Activated CD8-positive, alpha-beta T cell treated with anti-CD3 and anti-CD28 coated beads for 36 hours (primary cell): ENCODE data around the gene HBZ. TPM values are rescaled to one million over a fixed set of nuclear protein-coding genes. Genes with fewer than 3 reads are reported as not detected.

Experiments used
- ATAC-seq: fragments of 200-7000 bp; cut with Tn5 transposase; one replicate; pipeline ENCODE4 v1.10.0; 2021; ENCODE audit warnings: mild to moderate bottlenecking, moderate library complexity
- CTCF ChIA-PET: fragments of 350-600 bp; sonication (Branson Sonifier 250); formaldehyde crosslinking; loops from one replicate; lab custom pipeline; 2021; ENCODE audit warnings: antibody characterized with exemption; lab: Charles Lee
- POLR2A ChIA-PET: fragments of 350-600 bp; sonication (Branson Sonifier 250); formaldehyde crosslinking; loops from one replicate; lab custom pipeline; 2021; ENCODE audit warnings: antibody characterized with exemption; lab: Charles Lee
- DNase-seq: peaks from one replicate; pipeline ENCODE4 v3.0.0-alpha.2; 2020
- H3K27ac Mint-ChIP-seq: one replicate; pipeline ENCODE4 v1.8.0; 2021; ENCODE audit warnings: mild to moderate bottlenecking, mixed read lengths
- H3K27me3 Mint-ChIP-seq: one replicate; pipeline ENCODE4 v1.8.0; 2021; ENCODE audit warnings: mixed read lengths
- H3K36me3 Mint-ChIP-seq: one replicate; pipeline ENCODE4 v1.8.0; 2021; ENCODE audit warnings: low read depth, mixed read lengths
- H3K4me1 Mint-ChIP-seq: one replicate; pipeline ENCODE4 v1.8.0; 2021; ENCODE audit warnings: low read depth, mixed read lengths
- H3K4me3 Mint-ChIP-seq: one replicate; pipeline ENCODE4 v1.8.0; 2021; ENCODE audit warnings: mild to moderate bottlenecking, moderate library complexity, mixed read lengths
- H3K9me3 Mint-ChIP-seq: one replicate; pipeline ENCODE4 v1.8.0; 2021; ENCODE audit warnings: mixed read lengths
- CTCF ChIP-seq: fragments of 200-600 bp; IDR thresholded peaks from one replicate; pipeline ENCODE4 v1.8.0; 2022; ENCODE audit warnings: antibody characterized with exemption, mild to moderate bottlenecking
- intact Hi-C: fragments of 100-400 bp; cut with micrococcal nuclease; formaldehyde crosslinking; loops from one replicate; pipeline ENCODE4 v1.10.0; 2022
- total RNA-seq, 2 experiments: library from RNA; stranded (reverse); gene quantifications; one replicate each; pipeline ENCODE4 v1.2.3, GENCODE V29; 2021

The HBZ gene
- total RNA-seq, 2 experiments from 2014 or later, result not detected

- H3K27ac Mint-ChIP-seq, result no peak overlapping the region
- POLR2A ChIA-PET, result interaction anchor here (0.7 to 1.3 kb wide), 6 partner anchors 10 to 105 kb away, joined by 3 to 5 read pairs (median 4); no protein-coding TSS in a partner anchor
- no peak for ATAC-seq
- H3K9me3 Mint-ChIP-seq, result no peaks in the 10 kb centered on the region
- H3K4me1 Mint-ChIP-seq, result peaks cover 4% of the 10 kb centered on the region
- TF ChIP-seq CTCF, result peak; percentile 98
- H3K4me3 Mint-ChIP-seq, result no peak overlapping the region
- peaks cover 9% of the 10 kb centered on the region for H3K36me3 Mint-ChIP-seq
- intact Hi-C loops, result loop anchor here (5.0 kb wide), 1 partner anchor 74 kb away; no protein-coding TSS in a partner anchor
- H3K27me3 Mint-ChIP-seq, result peaks cover 23% of the 10 kb centered on the region
- CTCF ChIA-PET, result interaction anchor here (0.6 to 4.1 kb wide), 23 partner anchors 10 to 116 kb away, joined by 3 to 33 read pairs (median 5); no protein-coding TSS in a partner anchor
- DNase-seq, result no peak
Observed at GRCh38 chr16:181565-182021, 29.1 kb downstream of the HBZ start.

GRCh38 chr16:183005-183404 lies 30.6 kb downstream of the HBZ start:
- H3K4me1 Mint-ChIP-seq, result no peaks in the 10 kb centered on the region
- ChIA-PET CTCF (interaction anchor here (1.0 to 4.1 kb wide), 6 partner anchors 45 to 179 kb away, joined by 3 to 33 read pairs (median 6); no protein-coding TSS in a partner anchor), POLR2A (no interaction called here)
- peaks cover 14% of the 10 kb centered on the region for H3K27me3 Mint-ChIP-seq
- H3K9me3 Mint-ChIP-seq, result no peaks in the 10 kb centered on the region
- H3K36me3 Mint-ChIP-seq, result peaks cover 14% of the 10 kb centered on the region
- no peak for ATAC-seq
- H3K4me3 Mint-ChIP-seq, result no peak overlapping the region
- intact Hi-C loops, result loop anchor here (5.0 kb wide), 1 partner anchor 76 kb away; no protein-coding TSS in a partner anchor
- no peak overlapping the region for H3K27ac Mint-ChIP-seq
- TF ChIP-seq CTCF, result no peak
- no peak for DNase-seq

- H3K36me3 Mint-ChIP-seq, result peaks cover 32% of the 10 kb centered on the region
- H3K9me3 Mint-ChIP-seq, result no peaks in the 10 kb centered on the region
- TF ChIP-seq CTCF, result no peak
- ChIA-PET POLR2A (no interaction called here), CTCF (interaction anchor here (1.1 to 1.3 kb wide), 2 partner anchors 88 to 120 kb away, joined by 3 read pairs; no protein-coding TSS in a partner anchor)
- no peak for ATAC-seq
- H3K27me3 Mint-ChIP-seq, result no peaks in the 10 kb centered on the region
- no peak overlapping the region for H3K4me3 Mint-ChIP-seq
- H3K4me1 Mint-ChIP-seq, result peaks cover 3% of the 10 kb centered on the region
- intact Hi-C loops, result no loop called here
- DNase-seq, result no peak
- H3K27ac Mint-ChIP-seq, result no peak overlapping the region
Observed at GRCh38 chr16:185213-185612, 32.8 kb downstream of the HBZ start.

- intact Hi-C loops, result no loop called here
- peaks cover 3% of the 10 kb centered on the region for H3K4me1 Mint-ChIP-seq
- ATAC-seq (no peak), DNase-seq (no peak)
- H3K4me3 Mint-ChIP-seq, result no peak overlapping the region
- no peaks in the 10 kb centered on the region for H3K9me3 Mint-ChIP-seq
- H3K27ac Mint-ChIP-seq, result no peak overlapping the region
- CTCF ChIA-PET, result no interaction called here
- no peaks in the 10 kb centered on the region for H3K27me3 Mint-ChIP-seq
- H3K36me3 Mint-ChIP-seq, result peaks cover 34% of the 10 kb centered on the region
- TF ChIP-seq CTCF, result no peak
- POLR2A ChIA-PET, result no interaction called here
Observed at GRCh38 chr16:185691-186090, 33.2 kb downstream of the HBZ start.

- Mint-ChIP-seq H3K27ac (no peak overlapping the region), H3K36me3 (peaks cover 44% of the 10 kb centered on the region), H3K27me3 (no peaks in the 10 kb centered on the region), H3K4me3 (no peak overlapping the region), H3K4me1 (peaks cover 3% of the 10 kb centered on the region), H3K9me3 (no peaks in the 10 kb centered on the region)
- CTCF ChIA-PET, result interaction anchor here (0.5 to 2.5 kb wide), 4 partner anchors 41 to 175 kb away, joined by 3 to 6 read pairs (median 3); no protein-coding TSS in a partner anchor
- TF ChIP-seq CTCF, result no peak
- no peak for ATAC-seq
- DNase-seq, result no peak
- POLR2A ChIA-PET, result interaction anchor here (2.1 kb wide), 1 partner anchor 31 kb away, joined by 6 read pairs; no protein-coding TSS in a partner anchor
- intact Hi-C loops, result no loop called here
Observed at GRCh38 chr16:187330-187729, 34.9 kb downstream of the HBZ start.
